Measurements from ENCODE around the gene MBD5.

Gene MBD5

DNA sequence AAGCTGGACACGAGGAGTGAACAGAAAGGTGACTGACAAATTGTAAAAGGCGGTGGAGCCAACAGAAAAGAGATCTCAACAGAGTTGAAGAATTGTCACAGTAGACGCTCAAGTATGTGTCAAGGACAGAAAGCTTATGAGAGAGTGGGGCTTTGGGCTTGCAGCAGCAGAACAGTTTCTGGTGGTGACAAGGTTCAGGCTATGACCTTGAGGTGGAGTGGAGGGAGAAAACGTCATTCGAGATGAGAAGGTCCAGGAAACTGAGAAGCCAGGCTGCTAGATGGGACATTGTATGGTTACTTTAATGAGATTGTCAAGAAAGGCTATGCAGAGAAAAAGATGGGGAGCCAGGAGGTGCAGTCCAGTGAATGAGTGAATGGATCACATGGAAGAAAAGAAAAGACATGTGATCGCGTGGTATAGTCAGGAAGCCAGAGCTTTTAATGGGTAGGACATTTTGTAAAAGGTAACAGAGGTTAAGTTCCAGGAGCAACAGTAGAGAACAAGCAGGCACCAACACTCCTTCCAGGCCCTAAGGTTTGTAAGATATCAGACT lies 532.5 kb downstream of the MBD5 start:
- DNase-seq = no peak

DNA sequence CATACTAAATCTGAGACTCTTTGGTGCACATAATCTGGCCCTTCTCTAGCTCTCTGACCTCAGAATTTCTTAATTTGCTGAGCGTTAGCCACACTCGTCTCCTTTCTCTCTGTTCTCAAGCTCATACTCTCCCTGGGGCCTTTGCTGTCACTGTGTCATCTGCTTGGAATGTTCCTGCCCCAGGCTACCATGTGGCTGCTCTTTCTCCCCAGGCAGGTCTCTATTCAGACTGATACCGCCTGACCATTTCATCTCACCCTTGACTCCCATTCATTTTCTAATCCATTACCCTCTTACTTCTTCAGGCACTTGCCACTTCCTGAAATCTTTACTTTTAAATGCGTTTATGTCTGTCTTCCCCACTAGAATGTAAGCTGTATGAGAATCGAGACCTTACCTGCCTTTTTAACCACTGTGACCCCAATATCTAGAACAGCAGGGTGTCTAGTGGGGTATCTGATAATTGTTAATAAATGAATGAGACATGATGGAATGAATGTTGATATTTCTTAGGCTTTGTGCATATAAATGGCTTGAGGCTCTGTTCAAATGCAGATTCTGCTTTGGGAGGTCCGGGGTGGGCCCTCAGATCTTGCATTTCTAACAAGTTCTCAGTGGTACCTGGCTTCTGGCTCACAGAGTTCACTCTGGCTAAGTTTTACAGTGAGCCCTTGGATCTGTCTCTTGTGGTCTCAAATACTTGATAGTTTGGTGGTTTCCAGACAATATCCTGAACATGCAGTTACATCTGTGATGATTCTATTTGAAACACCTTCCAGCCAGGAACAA lies 533.8 kb downstream of the MBD5 start:
- DNase-seq = no peak

DNA sequence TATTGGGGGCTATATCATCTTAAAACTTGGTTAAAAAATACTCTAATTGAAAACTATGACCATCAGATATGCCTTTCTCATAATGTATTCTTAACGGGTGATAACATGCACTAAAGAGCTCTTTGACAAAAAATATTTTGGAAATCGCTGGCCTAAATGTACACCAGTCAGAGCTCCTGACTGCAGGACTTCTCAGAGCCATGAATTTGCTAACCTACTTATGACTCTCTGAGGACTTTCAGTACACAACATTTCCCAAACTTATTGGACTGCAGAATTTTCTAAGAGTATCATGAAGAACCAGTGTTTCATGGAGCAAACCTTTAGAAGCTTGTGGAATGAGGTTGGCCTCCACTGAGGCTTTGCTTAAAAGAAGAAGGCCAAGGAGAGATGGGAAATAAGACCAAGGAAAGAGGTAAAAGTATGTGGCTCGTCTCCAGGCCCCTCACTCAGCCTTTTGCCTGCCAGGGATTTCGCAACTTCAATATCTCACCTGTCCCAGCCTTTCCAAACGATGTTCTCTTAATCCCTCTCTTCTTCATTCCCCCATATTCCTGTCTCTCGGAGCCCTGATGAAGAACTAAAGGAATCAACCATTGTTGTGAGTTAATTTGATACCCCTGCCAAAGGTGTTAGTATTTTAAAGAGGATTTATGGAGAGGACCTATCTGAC lies 534.9 kb downstream of the MBD5 start:
- no peak for DNase-seq

DNA sequence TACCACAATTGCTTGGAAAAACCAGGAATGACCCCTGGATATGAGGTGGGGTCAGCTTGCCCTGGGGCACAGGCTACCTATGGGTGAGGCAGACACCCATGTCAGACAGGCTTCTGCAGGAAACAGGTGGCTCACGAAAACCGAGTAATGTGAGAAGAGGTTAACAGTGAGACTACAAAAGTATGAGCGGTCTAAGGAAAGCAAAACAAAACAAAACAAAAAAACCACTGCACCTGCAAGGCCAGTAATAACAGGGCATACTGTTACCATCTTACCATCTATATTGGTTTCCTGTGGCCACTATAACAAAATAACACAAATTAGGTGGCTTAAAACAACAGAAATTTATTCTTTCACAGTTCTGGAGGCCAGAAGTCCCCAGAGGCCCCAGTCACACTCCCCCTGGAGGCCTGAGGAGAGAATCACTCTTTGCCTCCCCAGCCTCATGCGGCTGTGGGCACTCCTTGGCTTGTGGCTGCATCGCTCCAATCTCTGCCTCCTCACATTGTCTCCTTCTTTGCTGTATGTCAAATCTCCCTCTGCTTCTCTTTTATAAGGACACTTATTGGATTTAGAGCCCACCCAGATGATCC lies 537.0 kb downstream of the MBD5 start:
- DNase-seq = no peak

DNA sequence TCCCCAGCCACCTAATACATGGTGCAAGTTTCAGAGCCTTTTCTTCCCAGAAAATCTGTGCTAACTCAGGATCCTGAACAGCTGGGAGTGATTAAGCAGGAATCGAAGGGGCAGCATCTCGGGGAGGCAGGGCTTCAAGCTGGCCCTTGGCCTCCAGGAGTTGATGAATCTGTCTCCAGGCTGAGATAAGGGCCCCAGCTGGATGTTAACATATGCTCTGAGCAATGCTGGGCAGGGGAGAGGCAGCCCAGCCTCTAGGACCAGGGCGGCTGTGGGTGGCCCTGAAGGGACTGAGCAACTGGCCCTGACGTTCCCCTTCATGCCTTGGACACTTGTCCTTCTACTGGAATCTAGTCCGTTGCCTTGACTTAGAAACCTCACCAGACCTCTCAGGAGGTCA lies 539.6 kb downstream of the MBD5 start:
- no peak for DNase-seq

GRCh38 chr2:148561389-148561788 lies 540.5 kb downstream of the MBD5 start:
- no peak for DNase-seq

GRCh38 chr2:148565272-148565894 lies 544.5 kb downstream of the MBD5 start:
- DNase-seq = no peak

All from effector CD4-positive, alpha-beta T cell (primary cell).